NCI-H82 treated with DMSO at 0.1 percent for 48 hours (cell line): Measurements from ENCODE around the gene PLXNC1.

ENCODE experiments used
- DNase-seq: peaks from one replicate; lab custom pipeline; 2025; ENCODE audit not compliant: unreplicated experiment; lab: John Stamatoyannopoulos, UW

The PLXNC1 gene

DNA sequence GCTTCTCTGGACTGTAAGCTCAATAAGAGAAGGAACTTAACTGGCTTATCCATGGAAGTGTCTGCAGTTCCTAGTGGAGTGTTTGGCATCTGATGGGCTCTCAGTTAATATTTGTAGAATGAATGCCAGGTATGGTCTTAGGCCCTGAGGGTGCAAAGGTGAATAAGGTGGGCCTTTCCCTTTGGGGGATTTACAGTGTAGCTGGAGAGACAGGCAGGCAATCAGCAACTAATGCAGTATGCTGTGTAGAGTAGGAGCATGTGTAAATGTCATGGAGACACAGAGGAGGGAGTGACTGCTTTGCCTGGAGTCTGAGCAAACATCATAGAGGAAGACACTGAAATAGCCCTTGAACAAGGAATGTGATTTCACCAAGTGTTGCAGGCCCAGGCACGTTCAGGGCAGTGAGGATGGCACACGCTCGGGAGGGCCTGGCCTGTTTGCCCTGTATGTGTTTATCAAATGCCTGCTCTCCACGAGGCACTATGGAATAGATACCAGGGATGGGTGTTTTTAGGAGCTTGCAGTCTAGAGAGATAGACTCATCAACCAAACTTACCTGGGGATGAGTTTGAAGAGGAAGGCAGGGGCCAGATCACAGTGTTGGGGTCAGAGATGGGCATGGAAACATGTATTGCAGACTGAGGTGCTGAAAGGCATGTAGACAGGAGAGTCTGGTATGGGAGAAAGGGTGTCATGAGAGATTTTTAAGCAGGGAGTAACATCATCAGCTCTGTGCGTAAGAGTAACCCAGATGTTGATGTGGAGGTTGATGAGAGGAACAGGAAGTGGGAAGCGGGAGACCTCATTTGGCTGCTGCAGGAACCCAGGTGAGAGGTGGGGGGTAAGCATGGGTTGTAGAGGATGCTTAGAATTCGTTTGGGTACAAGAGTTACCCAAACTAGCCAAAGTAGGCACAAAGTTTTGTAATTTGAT is 54.1 kb downstream of the PLXNC1 start:
- DNase-seq, result no peak

DNA sequence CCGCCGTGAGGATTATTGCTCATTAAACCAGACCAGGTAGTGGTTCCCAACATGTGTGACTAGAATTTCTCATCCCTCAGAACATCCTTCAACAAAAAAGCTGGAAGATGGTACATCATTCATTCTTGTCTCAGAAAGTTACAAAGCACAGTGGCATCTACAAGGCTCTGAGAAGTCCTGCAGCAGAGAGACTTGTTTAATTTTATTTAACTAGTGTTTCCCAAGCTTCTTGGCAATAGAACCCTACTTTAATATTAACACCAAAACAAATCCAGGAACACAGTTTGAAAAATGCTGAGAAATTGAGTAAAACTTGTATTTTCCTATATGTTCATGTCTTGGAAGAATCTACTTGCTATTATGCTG is 54.8 kb downstream of the PLXNC1 start:
- no peak for DNase-seq

DNA sequence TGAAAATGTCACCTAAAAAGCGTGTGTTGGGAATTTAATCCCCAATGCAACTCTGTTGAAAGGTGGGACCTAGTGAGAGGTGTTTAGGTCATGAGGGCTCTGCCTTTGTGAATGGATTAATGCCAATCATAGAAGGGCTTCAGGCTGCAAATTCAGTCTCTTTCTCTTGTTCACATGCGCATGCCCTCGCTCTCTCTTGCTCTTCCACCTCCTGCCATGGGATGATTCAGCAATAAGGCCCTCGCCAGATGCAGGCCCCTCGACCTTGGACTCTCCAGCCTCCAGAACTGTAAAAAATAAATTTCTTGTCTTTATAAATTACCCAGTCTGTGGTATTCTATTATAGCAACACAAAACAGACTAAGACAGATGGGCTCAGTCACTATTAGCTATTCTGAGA is 55.4 kb downstream of the PLXNC1 start:
- DNase-seq, result no peak

DNA sequence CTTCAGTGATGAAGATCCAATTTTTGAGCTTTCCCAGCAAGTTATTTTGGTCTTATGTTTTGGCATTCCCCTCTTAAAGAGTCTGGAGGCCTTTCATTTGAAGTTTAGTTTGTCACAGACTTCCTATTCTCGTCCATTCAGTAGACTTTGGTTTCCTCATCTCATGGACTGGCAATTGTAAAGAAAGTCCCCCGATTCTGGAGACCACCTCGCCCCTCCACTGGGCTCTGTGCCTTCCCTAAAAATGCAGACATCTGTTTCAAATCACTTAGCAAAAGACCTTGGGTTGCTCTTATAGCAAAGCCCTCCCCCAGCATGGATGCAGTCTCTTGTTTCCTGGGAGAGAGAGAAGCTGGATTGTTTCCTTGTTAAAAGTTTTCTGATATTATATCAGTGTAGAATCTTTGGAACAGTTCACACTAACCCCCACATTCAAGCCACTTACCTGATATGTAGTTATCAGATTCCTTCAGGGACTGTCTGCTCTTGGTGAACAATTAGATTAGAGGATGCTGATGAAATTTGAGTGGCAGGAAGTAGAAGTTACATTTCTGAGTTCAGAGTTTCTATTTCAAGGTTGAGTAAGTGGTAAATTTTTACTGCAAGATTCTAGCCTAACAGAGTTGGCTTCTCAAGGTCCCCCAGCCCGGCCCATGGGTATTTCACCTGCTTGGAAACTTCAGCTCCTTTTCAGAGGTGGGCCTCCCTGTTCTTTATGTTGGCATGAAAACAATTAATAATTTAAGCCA is 56.3 kb downstream of the PLXNC1 start:
- no peak for DNase-seq

DNA sequence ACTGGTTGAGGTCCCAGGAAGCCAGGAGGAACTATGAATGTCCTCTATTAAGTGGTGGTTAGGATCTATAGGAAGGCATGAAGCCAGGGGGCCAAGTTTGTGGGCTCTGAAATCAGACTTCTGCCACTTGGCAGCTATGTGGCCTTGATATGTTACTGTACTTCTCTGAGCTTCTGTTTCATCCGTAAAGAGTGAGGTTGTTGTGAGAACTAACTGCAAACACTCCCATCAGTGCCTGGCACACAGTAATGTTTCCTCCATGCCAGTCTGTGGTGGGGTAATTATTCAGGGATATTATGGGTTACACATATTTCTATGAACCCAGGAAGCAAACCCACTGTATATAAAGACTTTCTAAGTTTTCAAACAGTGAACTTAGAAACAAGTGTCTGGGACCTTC is 57.4 kb downstream of the PLXNC1 start:
- DNase-seq, result no peak

DNA sequence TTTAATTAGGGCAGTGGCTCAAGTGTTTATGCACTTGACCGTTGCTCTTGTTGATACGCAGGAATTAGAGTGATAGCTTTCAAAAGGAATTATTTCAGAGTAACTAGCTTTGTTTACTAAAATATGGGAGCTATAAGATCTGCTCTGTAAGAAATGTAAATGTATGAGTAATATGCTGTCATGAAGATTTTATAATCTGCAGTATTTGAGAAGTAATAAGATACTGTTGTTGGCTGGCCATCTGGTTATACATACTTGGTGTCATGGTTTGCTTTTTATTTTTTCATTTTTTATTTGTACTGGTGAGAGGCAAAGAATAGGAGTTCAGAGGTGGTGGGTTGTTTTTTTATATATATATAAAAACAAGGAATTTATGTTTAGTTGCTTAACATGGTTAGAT is 58.5 kb downstream of the PLXNC1 start:
- no peak for DNase-seq

DNA sequence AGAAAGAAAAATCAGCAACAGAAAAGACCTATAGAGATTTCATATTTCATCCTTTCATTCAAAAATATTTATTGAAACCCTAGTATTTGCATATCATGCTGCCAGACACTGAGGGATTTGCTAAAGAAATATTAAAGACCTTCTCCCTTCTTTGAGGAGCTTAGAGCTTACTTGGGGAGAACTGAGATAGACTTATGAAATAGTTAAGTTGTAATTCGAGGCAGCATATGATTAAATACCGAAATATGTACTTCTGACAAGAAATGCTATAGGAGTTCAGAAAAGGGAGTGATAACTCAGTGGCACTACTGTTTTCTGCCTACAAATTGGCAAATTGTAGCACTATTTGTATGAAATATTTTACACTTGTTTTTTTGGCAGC is 59.1 kb downstream of the PLXNC1 start:
- no peak for DNase-seq

DNA sequence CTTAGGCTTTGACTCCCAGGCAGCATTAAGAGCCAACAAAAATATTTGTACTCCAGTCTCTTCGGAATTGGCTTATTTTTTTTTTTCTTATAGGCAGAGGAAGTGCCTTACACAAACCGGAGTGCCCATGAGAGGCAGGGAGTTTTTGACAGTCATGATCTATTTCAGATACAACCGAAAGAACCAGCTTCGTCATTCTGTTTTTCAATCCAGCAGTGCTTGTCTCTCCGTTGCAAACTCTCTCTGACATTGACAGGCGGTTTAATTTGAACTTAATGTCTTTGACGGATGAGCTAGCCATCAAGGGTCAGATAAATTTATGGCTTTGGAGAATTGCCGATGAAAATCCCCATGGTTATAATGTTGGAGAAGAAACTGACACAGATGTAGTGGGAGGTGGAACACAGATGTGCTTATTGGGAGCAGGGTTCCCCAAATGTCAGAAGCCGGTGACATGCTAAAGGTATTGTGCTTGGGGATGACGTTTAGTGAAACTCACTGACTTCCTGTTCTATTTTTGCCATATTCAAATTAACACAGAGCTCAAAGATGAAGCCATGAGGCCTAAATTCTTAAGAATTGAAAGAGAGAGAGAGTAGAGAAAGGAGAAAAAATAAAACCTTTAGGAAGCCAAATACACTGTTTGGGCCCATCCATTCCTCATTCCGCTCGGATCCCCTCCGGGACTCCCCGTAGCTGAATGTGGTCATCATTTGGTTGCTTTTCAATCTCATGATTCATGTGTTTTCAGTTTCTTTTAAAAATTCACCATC is 59.7 kb downstream of the PLXNC1 start:
- no peak for DNase-seq

DNA sequence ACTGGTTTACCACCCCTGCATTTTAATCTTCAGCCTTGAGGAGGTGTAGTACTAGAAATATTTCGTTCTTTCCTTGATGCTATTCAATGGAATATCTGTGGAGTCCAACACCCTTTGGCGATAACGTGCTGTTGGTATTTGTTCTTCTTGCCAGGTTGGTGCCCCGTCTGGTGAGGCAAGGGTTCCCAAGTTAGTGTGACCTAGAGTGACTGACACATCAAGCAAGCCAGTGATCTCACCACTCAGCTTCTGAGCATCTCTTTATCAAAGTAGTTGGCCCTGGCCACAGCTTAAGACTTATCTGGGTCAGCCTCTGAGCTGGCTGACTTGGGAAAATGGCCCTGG is 60.2 kb downstream of the PLXNC1 start:
- no peak for DNase-seq

DNA sequence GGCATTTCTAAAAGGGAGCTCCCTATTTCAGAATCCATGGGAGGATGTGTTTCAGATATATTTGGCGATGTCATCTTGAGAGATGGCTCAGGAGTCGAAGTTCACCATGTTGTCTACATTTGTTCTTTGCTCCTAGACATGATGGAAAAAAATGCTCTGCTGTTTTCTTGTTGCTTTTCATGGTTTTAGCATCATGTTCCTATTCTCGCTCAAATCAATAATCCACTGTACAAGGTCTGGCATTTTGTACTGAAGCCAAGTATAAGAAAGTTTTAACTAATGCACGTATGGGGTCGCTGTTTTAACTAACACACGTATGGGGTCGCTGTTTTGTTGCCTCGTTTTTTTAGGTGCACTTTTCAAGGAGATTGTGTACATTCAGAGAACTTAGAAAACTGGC is 60.9 kb downstream of the PLXNC1 start:
- no peak for DNase-seq

DNA sequence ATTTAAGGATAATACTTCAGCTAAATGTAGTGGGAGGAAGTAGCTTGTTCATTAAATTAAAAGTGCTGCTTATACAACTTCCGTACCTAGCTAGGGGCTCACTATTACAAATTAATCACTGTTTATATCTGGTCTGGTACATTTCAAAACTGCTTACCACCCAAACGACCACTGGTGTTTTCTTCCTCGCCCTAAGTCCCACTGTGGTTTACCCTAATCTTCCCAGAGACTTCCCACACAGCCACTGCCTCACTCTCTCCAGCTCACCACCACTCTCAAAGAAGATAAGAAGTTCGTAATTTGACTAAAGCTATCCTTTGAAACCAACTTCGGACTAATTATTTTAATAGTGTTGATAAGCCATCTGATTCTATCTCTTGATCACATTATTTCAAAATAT is 62.6 kb downstream of the PLXNC1 start:
- DNase-seq, result no peak

DNA sequence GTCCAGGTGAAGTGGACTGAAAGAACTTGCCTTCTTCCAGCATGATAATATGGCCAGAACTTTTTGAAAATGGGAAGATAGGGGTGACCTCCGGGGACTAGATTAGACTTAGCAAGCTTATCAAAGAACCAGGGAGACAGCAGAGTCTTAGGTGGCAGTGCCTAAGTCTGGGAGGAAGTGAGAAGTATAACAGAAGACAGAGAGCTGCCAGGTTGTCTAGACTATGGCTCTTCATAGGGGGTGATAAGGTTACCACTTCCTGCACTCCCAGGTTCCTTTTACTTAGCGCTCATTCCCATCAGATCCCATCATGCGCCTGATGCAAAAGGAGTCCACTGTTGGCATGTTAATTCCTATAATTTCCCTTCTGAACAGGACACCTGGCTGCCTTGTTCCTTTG is 69.9 kb downstream of the PLXNC1 start:
- no peak for DNase-seq

DNA sequence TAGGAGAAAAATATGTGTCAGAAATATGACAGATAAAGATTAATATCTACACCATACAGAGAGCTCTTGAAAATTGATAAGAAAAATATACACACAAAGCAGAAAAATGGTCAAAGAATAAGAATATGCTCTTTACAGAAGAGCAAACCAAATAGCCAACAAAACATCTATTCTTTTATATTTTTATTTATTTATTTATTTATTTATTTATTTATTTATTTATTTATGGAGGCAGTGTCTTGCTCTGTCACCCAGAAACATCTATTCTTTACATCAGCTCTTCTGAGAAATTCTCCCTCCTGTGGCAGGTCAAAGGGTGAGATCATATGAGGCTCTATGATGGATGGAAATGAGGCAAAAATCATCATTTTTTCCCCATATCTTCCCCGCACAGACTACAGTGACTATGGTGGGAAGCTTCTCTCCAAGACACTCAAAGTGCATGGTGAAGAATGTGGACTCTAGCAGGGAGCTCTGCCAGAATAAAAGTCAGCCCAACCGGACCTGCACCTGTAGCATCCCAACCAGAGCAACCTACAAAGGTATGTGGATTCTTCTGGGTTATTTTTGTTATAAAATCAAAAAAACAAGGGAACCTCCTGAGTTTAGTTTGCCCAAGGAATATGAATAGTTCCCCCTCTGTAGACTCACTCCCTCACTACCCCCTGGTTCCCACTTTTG is 71.4 kb downstream of the PLXNC1 start:
- no peak for DNase-seq

DNA sequence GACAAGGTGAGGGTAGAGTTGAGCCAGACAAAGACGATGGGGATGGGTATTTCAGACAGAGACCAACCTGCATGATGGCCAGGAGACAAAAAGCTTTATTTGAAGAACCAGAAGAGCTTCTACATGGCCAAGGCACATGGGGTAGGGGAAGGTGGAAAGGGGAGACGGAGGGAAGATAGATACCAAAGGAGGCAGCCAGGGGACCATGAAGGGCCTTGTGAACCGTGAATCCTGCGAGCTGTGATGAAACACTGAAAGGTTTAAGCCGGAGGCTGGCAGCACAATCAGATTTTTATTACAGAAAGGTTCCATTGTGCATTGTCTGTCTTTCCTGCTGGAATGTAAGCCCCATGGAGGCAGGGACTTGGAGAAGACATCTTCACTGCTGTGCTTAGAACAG is 72.4 kb downstream of the PLXNC1 start:
- no peak for DNase-seq

DNA sequence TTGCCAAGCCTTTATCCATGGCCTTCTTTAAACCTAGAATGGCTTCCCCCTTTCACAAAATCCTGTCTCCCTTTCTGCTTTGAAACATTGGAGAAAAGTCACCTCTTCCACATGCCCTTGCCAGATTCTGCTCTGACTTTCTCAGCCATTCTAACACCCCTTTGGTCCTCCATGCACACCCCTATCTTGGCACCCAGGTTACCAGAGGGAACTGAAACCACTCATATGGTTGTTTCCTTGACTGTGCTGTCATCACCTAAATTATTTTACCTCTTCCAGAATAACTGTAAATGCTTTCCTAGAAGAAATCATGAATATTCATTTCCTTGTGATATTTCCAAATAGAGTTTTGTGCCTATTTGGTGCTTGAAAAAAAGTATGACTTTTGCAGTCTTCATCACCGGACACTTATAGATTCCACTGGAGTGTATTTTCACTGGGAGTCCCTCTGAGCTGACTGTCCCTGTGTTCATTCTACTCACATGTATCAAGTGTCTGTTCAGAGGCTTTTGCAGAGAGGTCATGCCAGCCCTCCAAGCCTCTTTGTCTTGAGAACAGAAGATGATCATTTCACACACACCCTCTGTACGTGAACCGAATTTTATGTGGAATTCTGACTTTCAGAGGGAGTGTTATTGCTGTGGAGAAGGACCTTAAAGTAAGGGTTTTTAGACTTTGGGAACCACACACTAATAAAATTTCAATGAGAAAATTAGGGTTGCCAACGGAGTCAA is 74.1 kb downstream of the PLXNC1 start:
- no peak for DNase-seq

DNA sequence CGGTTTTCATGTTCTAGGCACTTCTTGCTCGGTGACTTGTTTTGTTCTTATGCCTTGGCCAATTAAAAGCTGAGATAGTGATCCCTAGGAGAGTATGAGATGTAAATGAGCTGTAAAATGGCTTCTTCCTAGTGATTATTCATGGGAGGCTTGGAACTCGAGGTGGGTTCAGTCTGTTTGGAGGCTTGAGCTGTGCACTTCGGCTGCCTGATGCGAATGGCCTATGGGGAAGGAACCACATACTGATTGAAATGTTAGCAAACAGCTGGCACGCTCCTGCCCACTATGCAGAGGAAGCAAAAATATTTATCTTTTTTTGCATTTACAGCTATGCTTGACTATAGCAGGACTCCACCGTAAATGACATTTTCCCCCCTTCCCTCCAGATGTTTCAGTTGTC is 75.5 kb downstream of the PLXNC1 start:
- no peak for DNase-seq

DNA sequence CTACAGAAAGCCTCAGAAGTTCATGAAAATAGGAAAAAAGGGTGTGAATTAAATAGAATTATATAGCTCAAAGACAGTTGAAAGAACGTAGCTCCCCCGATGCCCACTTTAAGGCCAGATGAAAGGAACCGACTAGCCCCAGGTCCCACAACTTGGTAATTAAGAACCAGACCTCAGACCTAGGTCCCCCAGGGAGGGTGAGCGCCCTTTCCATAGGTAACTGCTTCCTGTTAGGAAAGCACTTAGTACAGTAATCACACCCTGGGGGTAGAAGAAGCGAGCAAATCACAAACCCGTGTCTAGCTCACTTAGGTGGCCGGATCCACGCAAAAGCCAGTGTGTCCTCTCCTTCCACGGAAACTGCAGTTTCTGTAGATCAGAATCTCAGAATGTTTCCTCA is 77.1 kb downstream of the PLXNC1 start:
- DNase-seq, result no peak

DNA sequence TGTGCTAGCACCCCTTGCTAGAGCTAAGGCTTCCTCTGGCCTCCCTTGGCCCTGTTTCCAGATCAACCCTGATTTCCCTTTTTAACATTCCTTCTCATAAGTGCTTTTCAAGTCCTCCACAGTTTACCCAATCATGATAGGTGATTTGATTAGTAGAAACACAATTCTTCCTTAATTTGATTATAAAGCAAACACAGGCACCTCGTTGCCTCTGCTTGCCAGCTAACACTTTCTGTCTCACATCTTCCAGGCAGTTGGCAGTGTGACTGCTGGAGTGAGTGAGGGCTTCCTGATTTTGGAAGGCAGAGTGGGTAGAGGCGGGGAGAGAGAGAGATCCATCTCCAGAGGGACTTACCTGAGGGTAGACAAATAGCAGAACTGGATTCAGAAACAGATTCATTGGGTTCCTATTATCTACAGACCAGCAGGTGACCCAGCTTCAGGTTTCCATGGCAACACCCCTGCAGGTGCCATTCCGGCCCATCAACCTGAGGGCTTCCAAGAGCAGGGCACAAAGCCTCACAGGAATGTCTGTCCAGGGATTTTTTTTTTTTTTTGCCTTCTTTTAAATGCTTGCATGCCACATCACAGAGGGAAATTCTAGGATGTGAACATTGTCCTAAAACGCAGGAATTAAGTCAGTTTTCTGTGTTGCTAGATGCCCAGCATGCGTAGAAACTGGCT is 77.7 kb downstream of the PLXNC1 start:
- no peak for DNase-seq

DNA sequence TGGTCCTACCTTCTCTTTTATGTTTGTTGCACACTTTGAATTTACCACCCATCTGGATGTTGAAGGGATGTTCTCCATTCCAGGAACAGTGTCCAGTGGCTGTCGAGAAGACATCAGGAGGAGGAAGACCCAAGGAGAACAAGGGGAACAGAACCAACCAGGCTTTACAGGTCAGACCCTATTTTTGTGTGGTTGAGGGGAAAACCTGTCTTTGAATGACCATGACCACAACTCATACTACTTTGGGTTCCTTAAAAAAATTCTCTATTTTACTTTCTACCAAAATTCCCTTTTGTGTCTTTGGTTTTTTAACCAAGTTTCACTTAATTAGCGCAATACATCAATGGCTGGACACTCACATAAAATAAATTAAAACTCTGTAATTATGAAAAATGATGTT is 78.7 kb downstream of the PLXNC1 start:
- DNase-seq, result no peak

DNA sequence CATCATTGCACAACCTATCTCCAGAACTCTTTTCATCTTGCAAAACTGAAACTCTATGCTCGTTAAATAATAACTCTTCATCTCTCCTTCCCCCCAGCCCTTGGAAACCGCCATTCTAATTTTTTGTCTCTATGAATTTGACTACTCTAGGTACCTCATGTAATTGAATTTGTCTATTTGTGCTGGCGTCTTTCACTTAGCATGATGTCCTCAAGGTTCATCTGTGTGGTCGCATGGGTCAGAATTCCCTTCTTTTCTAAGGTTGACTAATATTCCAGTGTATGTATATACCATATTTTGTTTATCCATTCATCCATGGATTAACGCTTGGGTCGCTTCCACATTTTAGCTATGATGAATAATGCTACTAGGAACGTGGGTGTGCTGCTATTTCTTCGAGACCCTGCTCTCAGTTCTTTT is 80.1 kb downstream of the PLXNC1 start:
- DNase-seq, result no peak
